ENCODE results near the gene DPAGT1. TPM values are rescaled to one million over a fixed set of nuclear protein-coding genes. Genes with fewer than 3 reads are reported as not detected.

The DPAGT1 gene
- total RNA-seq, 4 donors from 2014 or later, result 23.0 to 34.0 (median 28.5) TPM

- TF ChIP-seq, protein P1, sequence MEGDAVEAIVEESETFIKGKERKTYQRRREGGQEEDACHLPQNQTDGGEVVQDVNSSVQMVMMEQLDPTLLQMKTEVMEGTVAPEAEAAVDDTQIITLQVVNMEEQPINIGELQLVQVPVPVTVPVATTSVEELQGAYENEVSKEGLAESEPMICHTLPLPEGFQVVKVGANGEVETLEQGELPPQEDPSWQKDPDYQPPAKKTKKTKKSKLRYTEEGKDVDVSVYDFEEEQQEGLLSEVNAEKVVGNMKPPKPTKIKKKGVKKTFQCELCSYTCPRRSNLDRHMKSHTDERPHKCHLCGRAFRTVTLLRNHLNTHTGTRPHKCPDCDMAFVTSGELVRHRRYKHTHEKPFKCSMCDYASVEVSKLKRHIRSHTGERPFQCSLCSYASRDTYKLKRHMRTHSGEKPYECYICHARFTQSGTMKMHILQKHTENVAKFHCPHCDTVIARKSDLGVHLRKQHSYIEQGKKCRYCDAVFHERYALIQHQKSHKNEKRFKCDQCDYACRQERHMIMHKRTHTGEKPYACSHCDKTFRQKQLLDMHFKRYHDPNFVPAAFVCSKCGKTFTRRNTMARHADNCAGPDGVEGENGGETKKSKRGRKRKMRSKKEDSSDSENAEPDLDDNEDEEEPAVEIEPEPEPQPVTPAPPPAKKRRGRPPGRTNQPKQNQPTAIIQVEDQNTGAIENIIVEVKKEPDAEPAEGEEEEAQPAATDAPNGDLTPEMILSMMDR (IDR thresholded peaks at IDR 0.05), result no peak
- ATAC-seq (ENCODE audit: low FRiP score) (no peak), DNase-seq (ENCODE audit: low spot score) (no peak)
These were observed 13.9 kb downstream of the DPAGT1 start for GRCh38 chr11:119087747-119088241.

DNA sequence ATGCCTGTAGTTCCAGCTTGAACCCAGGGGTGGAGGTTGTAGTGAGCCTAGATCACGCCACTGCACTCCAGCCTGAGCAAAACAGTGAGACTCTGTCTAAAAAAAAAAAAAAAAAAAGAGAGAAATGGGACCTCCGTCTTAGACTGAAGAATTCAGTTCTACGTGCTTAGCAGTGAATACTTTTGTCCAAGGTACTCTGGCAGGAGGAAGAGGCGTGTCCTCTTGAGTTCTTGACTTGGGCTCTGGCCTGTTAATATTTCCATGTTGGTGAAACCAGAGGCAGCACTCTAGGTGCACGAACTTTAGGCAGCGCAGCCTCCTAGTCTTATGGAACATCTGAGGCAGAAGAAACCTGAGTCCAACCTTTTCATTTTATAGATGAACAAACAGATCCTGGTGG is 14.5 kb downstream of the DPAGT1 start:
- ATAC-seq (ENCODE audit: low FRiP score), result no peak
- DNase-seq (ENCODE audit: low spot score), result no peak
- TF ChIP-seq, protein P1 (IDR thresholded peaks at IDR 0.05), result no peak

- peak; percentile 31 for ATAC-seq (ENCODE audit: low FRiP score)
- DNase-seq (ENCODE audit: low spot score), result no peak
- TF ChIP-seq, protein P1 (IDR thresholded peaks at IDR 0.05), result no peak
These were observed 16.2 kb downstream of the DPAGT1 start for GRCh38 chr11:119085437-119085847.

- TF ChIP-seq, protein P1 (IDR thresholded peaks at IDR 0.05), result no peak
- peak; percentile 97 for ATAC-seq (ENCODE audit: low FRiP score)
- DNase-seq (ENCODE audit: low spot score), result peak; percentile 90
These were observed 16.8 kb downstream of the DPAGT1 start, which contains the start of gene HMBS for GRCh38 chr11:119084663-119085436. Gene HMBS, plus strand, starts transcription at chr11:119084881. Its CDS starts 153 bp downstream, at chr11:119085034.

DNA sequence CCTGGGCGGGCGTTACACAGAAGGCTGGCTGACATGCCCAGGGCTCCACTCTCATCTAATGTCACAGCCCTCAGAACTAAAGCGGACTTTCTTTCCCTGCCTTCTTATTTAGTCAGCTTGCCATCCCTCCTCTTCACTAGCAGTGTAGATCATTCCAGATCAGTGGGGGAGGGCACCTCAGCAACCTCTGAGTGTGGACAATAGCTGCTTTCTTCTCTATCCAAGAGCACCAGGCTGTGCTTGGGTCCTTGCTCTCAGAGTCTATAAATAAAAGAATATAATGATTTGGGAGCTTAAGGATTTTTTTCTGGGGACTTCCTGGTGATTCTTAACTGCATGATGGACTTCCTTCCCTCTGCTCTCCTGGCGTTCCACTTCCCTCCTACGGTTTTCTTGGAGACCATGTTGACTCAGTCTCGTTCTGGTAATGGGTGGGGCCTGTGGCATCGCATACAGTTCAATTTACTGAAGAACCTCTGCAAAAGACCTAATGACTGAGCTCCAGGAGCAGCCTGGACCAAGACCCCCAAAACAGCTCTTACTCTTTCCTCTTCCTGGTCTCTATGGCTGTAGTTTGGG is 19.9 kb downstream of the DPAGT1 start:
- DNase-seq (ENCODE audit: low spot score) (no peak), ATAC-seq (ENCODE audit: low FRiP score) (no peak)
- TF ChIP-seq, protein P1 (IDR thresholded peaks at IDR 0.05), result no peak

GRCh38 chr11:119078675-119079420 is 22.8 kb downstream of the DPAGT1 start:
- ATAC-seq (ENCODE audit: low FRiP score), result no peak
- TF ChIP-seq, protein P1 (IDR thresholded peaks at IDR 0.05), result no peak
- no peak for DNase-seq (ENCODE audit: low spot score)

Measured in omental fat pad (tissue), 4 donors.